NCI-H774 (cell line): ENCODE results near the gene CRACR2B.
A peak's percentile ranks its signal among the peaks of the same experiment; 100 is the strongest.

Experiments
- DNase-seq: peaks from one replicate; lab custom pipeline; 2025; lab: John Stamatoyannopoulos, UW

CRACR2B gene

GRCh38 chr11:794766-795633 lies 32.7 kb upstream of the CRACR2B start:
- no peak for DNase-seq

GRCh38 chr11:795634-796564 lies 31.8 kb upstream of the CRACR2B start:
- DNase-seq: no peak

- DNase-seq: no peak
Observed at GRCh38 chr11:796565-797295, 31.0 kb upstream of the CRACR2B start.

- DNase-seq: peak; percentile 56
Observed at GRCh38 chr11:797296-798092, 30.2 kb upstream of the CRACR2B start.

- peak; percentile 82 for DNase-seq
Observed at GRCh38 chr11:798093-798713, 29.5 kb upstream of the CRACR2B start, which contains the start of gene SLC25A22. TSS of gene SLC25A22 (minus strand) at chr11:798281. CDS start at chr11:795006, 3,275 bp downstream.

GRCh38 chr11:799641-800316 lies 27.9 kb upstream of the CRACR2B start:
- DNase-seq: no peak

- no peak for DNase-seq
Observed at GRCh38 chr11:800473-800872, 27.2 kb upstream of the CRACR2B start.

- no peak for DNase-seq
Observed at GRCh38 chr11:801097-801780, 26.5 kb upstream of the CRACR2B start.

- no peak for DNase-seq
Observed at GRCh38 chr11:802018-802617, 25.6 kb upstream of the CRACR2B start.

GRCh38 chr11:802693-803466 lies 24.8 kb upstream of the CRACR2B start:
- no peak for DNase-seq

GRCh38 chr11:803467-803742 lies 24.3 kb upstream of the CRACR2B start:
- no peak for DNase-seq

- DNase-seq: no peak
Observed at GRCh38 chr11:803770-804598, 23.7 kb upstream of the CRACR2B start.

GRCh38 chr11:804599-804964 lies 23.1 kb upstream of the CRACR2B start:
- no peak for DNase-seq

- DNase-seq: no peak
Observed at GRCh38 chr11:808427-809286, 19.1 kb upstream of the CRACR2B start.

- peak; percentile 95 for DNase-seq
Observed at GRCh38 chr11:809287-810039, 18.3 kb upstream of the CRACR2B start, which contains the start of gene RPLP2. TSS of gene RPLP2 (plus strand) at chr11:809967. CDS start at chr11:810235, 268 bp downstream.

GRCh38 chr11:810040-810567 lies 17.6 kb upstream of the CRACR2B start:
- no peak for DNase-seq
